Lung (tissue), 12 donors: ENCODE results near the gene INPP4B. TPM values are rescaled to one million over a fixed set of nuclear protein-coding genes. Genes with fewer than 3 reads are reported as not detected.

ENCODE experiments used
- ATAC-seq: fragments of 200-7000 bp; cut with Tn5 transposase; one replicate; pipeline ENCODE4 v1.9.1; 2020; ENCODE audit warnings: moderate number of reproducible peaks; ENCODE audit not compliant: insufficient read depth, low FRiP score
- DNase-seq, 3 donors: peaks; one replicate each; pipeline ENCODE4 v3.0.0-alpha.2; 2013 to 2017
- H3K27ac ChIP-seq, 2 donors: one replicate each; pipeline ENCODE4 v1.5.1; 2013; ENCODE audit warnings: mild to moderate bottlenecking in 2 of 2, moderate library complexity in 2 of 2, control low read depth in 1 of 2, inconsistent platforms in 1 of 2, low read depth in 1 of 2, low read length in 1 of 2
- H3K27me3 ChIP-seq, 3 donors: one replicate each; pipeline ENCODE4 v1.5.1; 2013; ENCODE audit warnings: low read length in 2 of 3; ENCODE audit not compliant: control insufficient read depth in 3 of 3, insufficient read depth in 3 of 3
- H3K36me3 ChIP-seq, 4 donors: one replicate each; pipeline ENCODE4 v1.5.1; 2013; ENCODE audit warnings: low read length in 4 of 4, mild to moderate bottlenecking in 1 of 4, moderate library complexity in 1 of 4; ENCODE audit not compliant: control insufficient read depth in 4 of 4, insufficient read depth in 4 of 4
- H3K4me1 ChIP-seq, 5 donors: one replicate each; pipeline ENCODE4 v1.5.1; 2013; ENCODE audit warnings: low read length in 5 of 5, mild to moderate bottlenecking in 2 of 5, moderate library complexity in 1 of 5; ENCODE audit not compliant: control insufficient read depth in 5 of 5, insufficient read depth in 5 of 5
- H3K4me3 ChIP-seq: one replicate; pipeline ENCODE4 v1.5.1; 2013; ENCODE audit warnings: mild to moderate bottlenecking, control low read depth, moderate library complexity
- H3K9ac ChIP-seq, 2 donors: one replicate each; pipeline ENCODE4 v1.5.1; 2013; ENCODE audit warnings: low read length in 2 of 2, control low read depth in 1 of 2; ENCODE audit not compliant: insufficient read depth in 1 of 2
- H3K9me3 ChIP-seq, 4 donors: one replicate each; pipeline ENCODE4 v1.5.1; 2013; ENCODE audit warnings: low read length in 3 of 4, mild to moderate bottlenecking in 1 of 4, moderate library complexity in 1 of 4; ENCODE audit not compliant: control insufficient read depth in 4 of 4, insufficient read depth in 3 of 4
- CTCF ChIP-seq: IDR thresholded peaks from 2 replicates; pipeline ENCODE4 v1.5.1; 2012; ENCODE audit warnings: mild to moderate bottlenecking; ENCODE audit errors: control extremely low read depth, extremely low read depth
- WGBS, 2 donors: extraction: QIAGEN DNeasy Blood & Tissue Kit; methylation state at CpG; one replicate each; pipeline ENCODE4 v1.1.7; 2013; 5-methylcytosine and 5-hydroxymethylcytosine counted together
- polyA plus RNA-seq, 2 donors: library from polyadenylated mRNA; stranded (reverse); fragments of 200-250 nt; gene quantifications; one replicate each; pipeline ENCODE4 v1.2.1, GENCODE V29; 2013
- total RNA-seq, 2 donors: library from RNA; depleted of rRNA in 1 of 2; stranded (reverse); fragments of >200 nt in 1 of 2; gene quantifications; one replicate each; pipeline ENCODE4 v1.2.1, GENCODE V29; 2014 to 2021
- donor health status: control.
- donor health status: control.
- donor health status: Bipolar disorder and iron deficiency.
- donor health status: healthy.
- donor health status: DM: yes; HTN: yes; CAD: no.

The INPP4B gene
- total and polyA plus RNA-seq, 4 donors = 2.4 to 32.6 (median 5.6) TPM

DNA sequence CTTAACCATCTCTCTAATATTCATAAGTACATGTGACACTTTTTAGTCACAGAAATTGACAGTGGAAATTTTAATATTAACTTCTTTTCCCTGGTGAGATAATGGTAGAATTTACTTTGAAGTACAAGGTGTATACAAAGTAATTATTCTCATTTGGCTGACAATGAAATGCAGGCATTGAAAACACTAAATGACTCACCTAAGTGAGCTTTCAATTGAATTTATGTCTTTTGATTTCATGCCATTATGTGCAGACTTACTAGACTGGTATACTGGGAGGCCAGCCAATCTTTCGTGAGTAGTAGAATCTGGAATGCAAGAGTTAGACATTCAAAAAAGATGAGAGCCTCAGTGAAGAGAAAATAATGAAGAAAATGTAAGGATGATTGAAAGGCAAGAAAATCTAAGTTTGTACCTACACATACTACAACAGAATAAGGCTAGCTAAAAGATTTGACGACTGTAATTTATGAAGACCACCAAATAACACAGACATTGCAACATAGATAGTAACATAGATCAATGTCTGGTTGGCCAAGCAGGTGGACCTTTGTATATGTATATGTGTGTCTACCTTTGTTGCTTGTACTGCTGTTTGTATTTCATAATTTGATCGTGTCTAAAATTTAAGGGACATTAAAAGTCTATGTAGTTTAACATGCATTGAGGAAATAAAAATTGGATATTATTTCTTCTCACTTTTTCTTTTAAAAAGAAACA, 750.1 kb downstream of the INPP4B start:
- Histone ChIP-seq H3K36me3 (peaks cover 0 to 2% (median 0%) of the 10 kb centered on the region in 4 donors), H3K4me3 (no peak overlapping the region), H3K4me1 (peaks cover 0 to 15% (median 0%) of the 10 kb centered on the region in 5 donors), H3K27me3 (no peaks in the 10 kb centered on the region), H3K9me3 (no peaks in the 10 kb centered on the region), H3K9ac (no peak overlapping the region), H3K27ac (no peak overlapping the region)
- 77 to 78% methylated on average over 3 of the region's 3 CpGs for WGBS, 2 donors
- no peak for ATAC-seq
- DNase-seq = no peak
- TF ChIP-seq CTCF = no peak

DNA sequence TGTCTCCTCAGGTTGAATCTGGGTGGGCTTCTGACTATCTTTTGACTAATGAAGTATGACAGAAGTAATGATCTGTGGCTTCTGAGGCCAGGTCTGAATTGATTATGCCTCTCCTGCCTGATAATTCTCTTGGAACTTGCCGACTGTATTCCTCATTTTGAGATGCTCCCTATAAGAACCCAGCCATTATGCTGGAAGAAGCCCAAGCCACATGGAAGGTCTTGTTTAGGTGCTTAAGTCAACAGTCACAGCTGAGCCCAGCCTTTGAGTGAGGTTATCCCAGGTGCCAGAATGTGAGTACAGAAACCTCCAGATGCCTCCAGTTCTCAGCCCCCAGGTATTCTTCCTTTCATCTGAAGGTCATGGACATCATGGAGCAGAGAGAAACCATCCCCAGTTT, 753.2 kb downstream of the INPP4B start:
- Histone ChIP-seq H3K9me3 (no peaks in the 10 kb centered on the region), H3K4me3 (no peak overlapping the region), H3K36me3 (peaks cover 0 to 2% (median 0%) of the 10 kb centered on the region in 4 donors), H3K27ac (peak overlapping the region in 1 of 2 donors; percentile 16), H3K9ac (no peak overlapping the region), H3K27me3 (no peaks in the 10 kb centered on the region), H3K4me1 (peaks cover 0 to 23% (median 0%) of the 10 kb centered on the region in 5 donors)
- ATAC-seq (no peak), DNase-seq (no peak)
- 91 to 95% methylated on average over 1 of the region's 1 CpG for WGBS, 2 donors
- TF ChIP-seq CTCF = no peak

DNA sequence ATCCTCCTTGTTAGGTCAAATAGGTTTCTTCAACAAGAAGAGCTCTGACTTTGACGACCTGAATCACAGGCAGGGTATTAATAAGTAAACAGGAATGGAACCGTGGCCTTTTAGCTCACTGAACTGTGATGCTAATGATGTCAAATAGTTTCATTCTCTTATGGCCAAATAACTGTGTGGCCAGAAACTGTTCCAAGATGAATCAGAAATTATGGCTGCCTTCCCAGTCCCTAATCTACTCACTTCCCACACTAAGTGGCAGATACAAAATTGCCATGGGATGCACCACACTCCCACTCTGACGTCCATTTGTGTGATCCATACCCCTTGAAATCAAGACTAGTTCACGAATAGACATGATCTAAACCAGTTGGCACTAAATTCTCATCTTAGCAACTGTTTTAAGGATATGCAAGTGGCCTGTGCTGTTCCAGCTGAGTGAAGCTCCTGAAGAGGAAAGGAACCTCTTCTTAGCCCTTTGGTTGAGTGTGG, 754.4 kb downstream of the INPP4B start:
- Histone ChIP-seq H3K27ac (peak overlapping the region; percentile 75 to 79), H3K36me3 (peaks cover 0 to 2% (median 0%) of the 10 kb centered on the region in 4 donors), H3K4me1 (peaks cover 0 to 23% (median 0%) of the 10 kb centered on the region in 5 donors), H3K9ac (no peak overlapping the region), H3K4me3 (no peak overlapping the region), H3K27me3 (no peaks in the 10 kb centered on the region), H3K9me3 (no peaks in the 10 kb centered on the region)
- ATAC-seq (peak; percentile 41), DNase-seq (peak in 2 of 3 donors; percentile 17 to 49)
- TF ChIP-seq CTCF = no peak
- 62 to 70% methylated on average over 4 of the region's 4 CpGs for WGBS, 2 donors
